ENCODE data around the gene FXN.
"Not testable (repeated sequence)": the region's sequence is repeated elsewhere in the genome, so short reads cannot be mapped to it uniquely, and the experiment has no call there.

Gene FXN

GRCh38 chr9:69035438-69036308, at the start of gene FXN:
Gene FXN, plus strand, starts transcription at chr9:69035752. Its CDS starts 31 bp downstream, at chr9:69035783.
- DNase-seq (ENCODE audit: low read depth in 2 of 2): peak; percentile 75 to 76

- DNase-seq (ENCODE audit: low read depth in 2 of 2): not testable (repeated sequence)
These were observed 48.6 kb upstream of the FXN start for GRCh38 chr9:68986949-68987348.

- DNase-seq (ENCODE audit: low read depth in 2 of 2): no peak
These were observed 44.1 kb upstream of the FXN start for GRCh38 chr9:68991457-68991856.

GRCh38 chr9:68995776-68996175, 39.8 kb upstream of the FXN start:
- no peak for DNase-seq (ENCODE audit: low read depth in 2 of 2)

GRCh38 chr9:68996462-68996861, 39.1 kb upstream of the FXN start:
- no peak for DNase-seq (ENCODE audit: low read depth in 2 of 2)

GRCh38 chr9:68997666-68998065, 37.9 kb upstream of the FXN start:
- DNase-seq (ENCODE audit: low read depth in 2 of 2): no peak

- no peak for DNase-seq (ENCODE audit: low read depth in 2 of 2)
These were observed 37.2 kb upstream of the FXN start for GRCh38 chr9:68998385-68998784.

GRCh38 chr9:68998812-68999211, 36.7 kb upstream of the FXN start:
- no peak for DNase-seq (ENCODE audit: low read depth in 2 of 2)

- DNase-seq (ENCODE audit: low read depth in 2 of 2): peak; percentile 24 to 28
These were observed 36.0 kb upstream of the FXN start for GRCh38 chr9:68999393-69000105.

GRCh38 chr9:69001921-69002320, 33.6 kb upstream of the FXN start:
- DNase-seq (ENCODE audit: low read depth in 2 of 2): no peak

- no peak for DNase-seq (ENCODE audit: low read depth in 2 of 2)
These were observed 32.5 kb upstream of the FXN start for GRCh38 chr9:69003051-69003450.

- DNase-seq (ENCODE audit: low read depth in 2 of 2): no peak
These were observed 30.7 kb upstream of the FXN start for GRCh38 chr9:69004836-69005235.

GRCh38 chr9:69009708-69010107, 25.8 kb upstream of the FXN start:
- DNase-seq (ENCODE audit: low read depth in 2 of 2): no peak

- DNase-seq (ENCODE audit: low read depth in 2 of 2): no peak
These were observed 22.7 kb upstream of the FXN start for GRCh38 chr9:69012696-69013381.

- no peak for DNase-seq (ENCODE audit: low read depth in 2 of 2)
These were observed 22.2 kb upstream of the FXN start for GRCh38 chr9:69013382-69013727.

GRCh38 chr9:69014013-69014412, 21.5 kb upstream of the FXN start, which contains the start of gene PRKACG:
Gene PRKACG, minus strand, starts transcription at chr9:69014113. Its CDS starts 21 bp downstream, at chr9:69014092.
- no peak for DNase-seq (ENCODE audit: low read depth in 2 of 2)

- no peak for DNase-seq (ENCODE audit: low read depth in 2 of 2)
These were observed 19.1 kb upstream of the FXN start for GRCh38 chr9:69016191-69017096.

GRCh38 chr9:69018737-69019136, 16.8 kb upstream of the FXN start:
- no peak for DNase-seq (ENCODE audit: low read depth in 2 of 2)

- no peak for DNase-seq (ENCODE audit: low read depth in 2 of 2)
These were observed 15.7 kb upstream of the FXN start for GRCh38 chr9:69019808-69020207.

GRCh38 chr9:69020301-69021145, 15.0 kb upstream of the FXN start:
- no peak for DNase-seq (ENCODE audit: low read depth in 2 of 2)
